ENCODE measurements around the gene BBS1.

GRCh38 chr11:66555416-66555815 is 45.0 kb downstream of the BBS1 start:
- TF ChIP-seq POLR2A (IDR thresholded peaks at IDR 0.05) (no peak), CTCF (IDR thresholded peaks at IDR 0.05) (no peak)

Measured in body of pancreas (tissue), 4 donors.